Measurements from ENCODE around the gene C7orf57. TPM values are rescaled to one million over a fixed set of nuclear protein-coding genes. Genes with fewer than 3 reads are reported as not detected.
A peak's percentile ranks its signal among the peaks of the same experiment; 100 is the strongest.

C7orf57 gene
- polyA plus RNA-seq, 3 donors: 0.05 TPM; not detected in 2

- intact Hi-C loops (cut with micrococcal nuclease): loop anchor here (5.0 to 10.0 kb wide), 3 partner anchors 52 to 515 kb away; partner anchors contain the start of genes C7orf57 (in 2 of the 2) and HUS1 (in 1 of the 2)
- TF ChIP-seq, protein P1, sequence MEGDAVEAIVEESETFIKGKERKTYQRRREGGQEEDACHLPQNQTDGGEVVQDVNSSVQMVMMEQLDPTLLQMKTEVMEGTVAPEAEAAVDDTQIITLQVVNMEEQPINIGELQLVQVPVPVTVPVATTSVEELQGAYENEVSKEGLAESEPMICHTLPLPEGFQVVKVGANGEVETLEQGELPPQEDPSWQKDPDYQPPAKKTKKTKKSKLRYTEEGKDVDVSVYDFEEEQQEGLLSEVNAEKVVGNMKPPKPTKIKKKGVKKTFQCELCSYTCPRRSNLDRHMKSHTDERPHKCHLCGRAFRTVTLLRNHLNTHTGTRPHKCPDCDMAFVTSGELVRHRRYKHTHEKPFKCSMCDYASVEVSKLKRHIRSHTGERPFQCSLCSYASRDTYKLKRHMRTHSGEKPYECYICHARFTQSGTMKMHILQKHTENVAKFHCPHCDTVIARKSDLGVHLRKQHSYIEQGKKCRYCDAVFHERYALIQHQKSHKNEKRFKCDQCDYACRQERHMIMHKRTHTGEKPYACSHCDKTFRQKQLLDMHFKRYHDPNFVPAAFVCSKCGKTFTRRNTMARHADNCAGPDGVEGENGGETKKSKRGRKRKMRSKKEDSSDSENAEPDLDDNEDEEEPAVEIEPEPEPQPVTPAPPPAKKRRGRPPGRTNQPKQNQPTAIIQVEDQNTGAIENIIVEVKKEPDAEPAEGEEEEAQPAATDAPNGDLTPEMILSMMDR (IDR thresholded peaks at IDR 0.05): no peak
- Histone ChIP-seq H3K36me3 (replicated peaks in 1 of 2; ENCODE audit: control insufficient read depth in 1 of 2, insufficient read depth in 2 of 2, low read length in 2 of 2) (peaks cover 29 to 41% of the 10 kb centered on the region in 2 donors), H3K9ac (ENCODE audit: insufficient read depth, low read length, poor library complexity, severe bottlenecking) (peak within 1 kb of the TSS; percentile 97), H3K4me2 (replicated peaks; ENCODE audit: extremely low read depth, low read length, poor library complexity, severe bottlenecking) (peak within 1 kb of the TSS; percentile 91), H3K4me1 (ENCODE audit: control insufficient read depth in 1 of 2, insufficient read depth in 2 of 2, low read length in 2 of 2) (peaks cover 61 to 77% of the 10 kb centered on the region in 2 donors), H3K27ac (ENCODE audit: low read depth in 1 of 2, low read length in 2 of 2) (peak within 1 kb of the TSS; percentile 97 to 99), H4K20me1 (ENCODE audit: insufficient read depth, low read length) (peaks cover 51% of the 10 kb centered on the region), H3K4me3 (replicated peaks in 1 of 3; ENCODE audit: low read depth in 2 of 3, low read length in 3 of 3) (peak within 1 kb of the TSS; percentile 76 to 94 (median 93)), H3K27me3 (ENCODE audit: control insufficient read depth in 2 of 2, insufficient read depth in 2 of 2, low read length in 2 of 2) (no peaks in the 10 kb centered on the region), H3K9me3 (replicated peaks in 1 of 2; ENCODE audit: control insufficient read depth in 1 of 2, insufficient read depth in 1 of 2, low read length in 2 of 2) (no peaks in the 10 kb centered on the region), H3K79me2 (ENCODE audit: insufficient read depth, low read length) (peaks cover 58% of the 10 kb centered on the region), H2AFZ (ENCODE audit: insufficient read depth, low read depth, low read length, poor library complexity, severe bottlenecking) (peak within 1 kb of the TSS; percentile 19)
- WGBS (ENCODE audit: insufficient coverage): under 1% methylated on average over 66 of the region's 96 CpGs
- peak in 2 of 3 donors; percentile 93 to 97 for DNase-seq
- Mint-ChIP-seq H3K27me3 (ENCODE audit: low read depth in 3 of 3) (peaks cover 0 to 2% (median 0%) of the 10 kb centered on the region in 3 donors), H3K27ac (peak within 1 kb of the TSS; percentile 97 to 100 (median 100)), H3K9me3 (peaks cover 0 to 5% (median 0%) of the 10 kb centered on the region in 7 donors), H3K36me3 (peaks cover 50 to 55% of the 10 kb centered on the region in 2 donors), H3K4me1 (peaks cover 80% of the 10 kb centered on the region), H3K4me3 (peak within 1 kb of the TSS; percentile 92 to 96)
Observed at GRCh38 chr7:48089046-48090003, 54.0 kb downstream of the C7orf57 start, which contains the start of gene UPP1. Gene UPP1, plus strand, starts transcription at chr7:48089265. Its CDS starts 5,519 bp downstream, at chr7:48094784.

- Histone ChIP-seq H3K79me2 (ENCODE audit: insufficient read depth, low read length) (peaks cover 67% of the 10 kb centered on the region), H4K20me1 (ENCODE audit: insufficient read depth, low read length) (peaks cover 55% of the 10 kb centered on the region), H2AFZ (ENCODE audit: insufficient read depth, low read depth, low read length, poor library complexity, severe bottlenecking) (no peak overlapping the region), H3K4me1 (ENCODE audit: control insufficient read depth in 1 of 2, insufficient read depth in 2 of 2, low read length in 2 of 2) (peaks cover 61 to 76% of the 10 kb centered on the region in 2 donors), H3K27me3 (ENCODE audit: control insufficient read depth in 2 of 2, insufficient read depth in 2 of 2, low read length in 2 of 2) (no peaks in the 10 kb centered on the region), H3K4me2 (replicated peaks; ENCODE audit: extremely low read depth, low read length, poor library complexity, severe bottlenecking) (peak overlapping the region; percentile 91), H3K9ac (ENCODE audit: insufficient read depth, low read length, poor library complexity, severe bottlenecking) (peak overlapping the region; percentile 97), H3K27ac (ENCODE audit: low read depth in 1 of 2, low read length in 2 of 2) (peak overlapping the region in 1 of 2 donors; percentile 99), H3K4me3 (replicated peaks in 1 of 3; ENCODE audit: low read depth in 2 of 3, low read length in 3 of 3) (peak overlapping the region; percentile 76 to 94 (median 93)), H3K36me3 (replicated peaks in 1 of 2; ENCODE audit: control insufficient read depth in 1 of 2, insufficient read depth in 2 of 2, low read length in 2 of 2) (peaks cover 38 to 50% of the 10 kb centered on the region in 2 donors), H3K9me3 (replicated peaks in 1 of 2; ENCODE audit: control insufficient read depth in 1 of 2, insufficient read depth in 1 of 2, low read length in 2 of 2) (no peaks in the 10 kb centered on the region)
- DNase-seq: peak; percentile 41 to 51 (median 44)
- intact Hi-C loops (cut with micrococcal nuclease): loop anchor here (5.0 to 10.0 kb wide), 2 partner anchors 53 to 515 kb away; partner anchors contain the start of gene C7orf57 (in 1 of the 2)
- TF ChIP-seq, protein P1 (IDR thresholded peaks at IDR 0.05): no peak
- peak overlapping the region; percentile 92 to 96 for H3K4me3 Mint-ChIP-seq
- peaks cover 80% of the 10 kb centered on the region for H3K4me1 Mint-ChIP-seq
- peaks cover 0 to 2% (median 0%) of the 10 kb centered on the region in 7 donors for H3K9me3 Mint-ChIP-seq
- H3K27ac Mint-ChIP-seq: peak overlapping the region; percentile 97 to 100 (median 100)
- H3K36me3 Mint-ChIP-seq: peaks cover 54 to 60% of the 10 kb centered on the region in 2 donors
- 88% methylated on average over 24 of the region's 28 CpGs for WGBS (ENCODE audit: insufficient coverage)
- peaks cover 0 to 2% (median 0%) of the 10 kb centered on the region in 3 donors for H3K27me3 Mint-ChIP-seq (ENCODE audit: low read depth in 3 of 3)
Observed at GRCh38 chr7:48090095-48090805, 54.9 kb downstream of the C7orf57 start.
